H9 (cell line): ENCODE data around the gene NEUROD6. TPM values are rescaled to one million over a fixed set of nuclear protein-coding genes. Genes with fewer than 3 reads are reported as not detected.

ENCODE experiments used
- DNase-seq: peaks from one replicate; pipeline ENCODE4 v3.0.0-alpha.2; 2017
- H2AFZ ChIP-seq: one replicate; pipeline ENCODE4 v1.6.1; 2013; ENCODE audit warnings: mild to moderate bottlenecking, low read length, control low read depth, moderate library complexity
- H2AK5ac ChIP-seq: 2 replicates; pipeline ENCODE4 v1.6.1; 2013; ENCODE audit warnings: low read length, control low read depth, mixed read lengths; ENCODE audit not compliant: insufficient read length
- H2BK120ac ChIP-seq: one replicate; pipeline ENCODE4 v1.6.1; 2013; ENCODE audit warnings: low read depth, mild to moderate bottlenecking, low read length, control low read depth, inconsistent platforms; ENCODE audit not compliant: poor library complexity, severe bottlenecking
- H2BK12ac ChIP-seq: 2 replicates; pipeline ENCODE4 v1.6.1; 2013; ENCODE audit warnings: low read length, control low read depth, mixed read lengths, low read depth; ENCODE audit not compliant: insufficient read length
- H2BK15ac ChIP-seq: 2 replicates; pipeline ENCODE4 v1.6.1; 2013; ENCODE audit warnings: low read depth, low read length, control low read depth
- H2BK20ac ChIP-seq: one replicate; pipeline ENCODE4 v1.6.1; 2013; ENCODE audit warnings: low read depth, mild to moderate bottlenecking, low read length, control low read depth, inconsistent platforms; ENCODE audit not compliant: poor library complexity, severe bottlenecking
- H2BK5ac ChIP-seq: 2 replicates; pipeline ENCODE4 v1.6.1; 2013; ENCODE audit warnings: low read length, control low read depth, mixed read lengths; ENCODE audit not compliant: insufficient read length
- H3K14ac ChIP-seq: 2 replicates; pipeline ENCODE4 v1.6.1; 2013; ENCODE audit warnings: low read length, control low read depth; ENCODE audit not compliant: insufficient read depth
- H3K18ac ChIP-seq: 2 replicates; pipeline ENCODE4 v1.6.1; 2013; ENCODE audit warnings: low read depth, mild to moderate bottlenecking, mixed read lengths, low read length, control low read depth; ENCODE audit not compliant: insufficient read length
- H3K23ac ChIP-seq: 2 replicates; pipeline ENCODE4 v1.6.1; 2013; ENCODE audit warnings: low read length, control low read depth, mixed read lengths, low read depth; ENCODE audit not compliant: insufficient read length
- H3K23me2 ChIP-seq: 2 replicates; pipeline ENCODE4 v1.6.1; 2013; ENCODE audit warnings: low read depth, mild to moderate bottlenecking, mixed read lengths, low read length, control low read depth; ENCODE audit not compliant: insufficient read length, poor library complexity, severe bottlenecking
- H3K27ac ChIP-seq: 2 replicates; pipeline ENCODE4 v1.5.1; 2013; ENCODE audit warnings: low read length, control low read depth, mixed read lengths, low read depth; ENCODE audit not compliant: insufficient read length
- H3K27me3 ChIP-seq: 2 replicates; pipeline ENCODE4 v1.6.1; 2013; ENCODE audit warnings: low read length, control low read depth, inconsistent platforms; ENCODE audit not compliant: insufficient read depth
- H3K4ac ChIP-seq: 2 replicates; pipeline ENCODE4 v1.6.1; 2013; ENCODE audit warnings: low read depth, mild to moderate bottlenecking, control low read depth, inconsistent platforms, low read length, moderate library complexity
- H3K4me1 ChIP-seq: 2 replicates; pipeline ENCODE4 v1.6.1; 2013; ENCODE audit warnings: low read length, control low read depth, inconsistent platforms; ENCODE audit not compliant: insufficient read depth
- H3K4me2 ChIP-seq: 2 replicates; pipeline ENCODE4 v1.6.1; 2013; ENCODE audit warnings: low read length, control low read depth, mixed read lengths; ENCODE audit not compliant: insufficient read length, insufficient read depth
- H3K56ac ChIP-seq: 2 replicates; pipeline ENCODE4 v1.6.1; 2013; ENCODE audit warnings: low read depth, mild to moderate bottlenecking, mixed read lengths, low read length, control low read depth; ENCODE audit not compliant: insufficient read length
- H3K79me1 ChIP-seq: 2 replicates; pipeline ENCODE4 v1.6.1; 2013; ENCODE audit warnings: low read depth, mild to moderate bottlenecking, moderate library complexity, low read length, control low read depth, inconsistent platforms; ENCODE audit not compliant: insufficient read depth, poor library complexity, severe bottlenecking
- H3K79me2 ChIP-seq: 2 replicates; pipeline ENCODE4 v1.6.1; 2013; ENCODE audit warnings: low read length, control low read depth, inconsistent platforms; ENCODE audit not compliant: insufficient read depth
- H3K9ac ChIP-seq: 2 replicates; pipeline ENCODE4 v1.6.1; 2013; ENCODE audit warnings: low read length, control low read depth, mixed read lengths; ENCODE audit not compliant: insufficient read length; ENCODE audit errors: extremely low read depth
- H3K9me3 ChIP-seq: one replicate; pipeline ENCODE4 v1.6.1; 2013; ENCODE audit warnings: low read depth, low read length, inconsistent platforms; ENCODE audit not compliant: control insufficient read depth
- H3T11ph ChIP-seq: one replicate; pipeline ENCODE4 v1.6.1; 2013; ENCODE audit warnings: mild to moderate bottlenecking, low read length, control low read depth, inconsistent platforms
- H4K20me1 ChIP-seq: one replicate; pipeline ENCODE4 v1.6.1; 2013; ENCODE audit not compliant: control insufficient read depth, insufficient read length, insufficient read depth
- H4K5ac ChIP-seq: 2 replicates; pipeline ENCODE4 v1.6.1; 2013; ENCODE audit warnings: low read depth, mild to moderate bottlenecking, mixed read lengths, low read length, control low read depth; ENCODE audit not compliant: insufficient read length
- H4K8ac ChIP-seq: replicated peaks from 2 replicates; pipeline ENCODE4 v1.6.1; 2013; ENCODE audit warnings: low read length, control low read depth, mixed read lengths, low read depth; ENCODE audit not compliant: insufficient read length
- H4K91ac ChIP-seq: 2 replicates; pipeline ENCODE4 v1.6.1; 2013; ENCODE audit warnings: low read depth, mild to moderate bottlenecking, moderate library complexity, mixed read lengths, low read length, control low read depth; ENCODE audit not compliant: insufficient read length
- H3K27ac Mint-ChIP-seq, 3 experiments: 2 replicates in 2 of 3; 3 replicates in 1 of 3; pipeline ENCODE4 v1.8.0; 2020 to 2021; ENCODE audit warnings: mixed read lengths in 3 of 3, mild to moderate bottlenecking in 1 of 3, moderate library complexity in 1 of 3
- H3K27me3 Mint-ChIP-seq: 2 replicates; pipeline ENCODE4 v1.8.0; 2021; ENCODE audit warnings: low read depth, mild to moderate bottlenecking, moderate library complexity, mixed read lengths
- H3K36me3 Mint-ChIP-seq, 3 experiments: 2 replicates in 2 of 3; 3 replicates in 1 of 3; pipeline ENCODE4 v1.8.0; 2020 to 2021; ENCODE audit warnings: low read depth in 3 of 3, mixed read lengths in 3 of 3; ENCODE audit not compliant: insufficient read depth in 1 of 3
- H3K4me1 Mint-ChIP-seq, 2 experiments: 2 replicates each; pipeline ENCODE4 v1.8.0; 2020; ENCODE audit warnings: mixed read lengths in 2 of 2
- H3K4me3 Mint-ChIP-seq, 2 experiments: 2 replicates in 1 of 2; 3 replicates in 1 of 2; pipeline ENCODE4 v1.8.0; 2020 to 2021; ENCODE audit warnings: mild to moderate bottlenecking in 2 of 2, mixed read lengths in 2 of 2, moderate library complexity in 1 of 2
- H3K9me3 Mint-ChIP-seq, 2 experiments: 2 replicates in 1 of 2; 3 replicates in 1 of 2; pipeline ENCODE4 v1.8.0; 2020; ENCODE audit warnings: mild to moderate bottlenecking in 2 of 2, mixed read lengths in 2 of 2, moderate library complexity in 1 of 2
- WGBS: extraction: QIAGEN DNeasy Blood & Tissue Kit; methylation state at CpG from one replicate; pipeline ENCODE4 v1.1.7; 2013; ENCODE audit warnings: missing lambda C conversion rate, low lambda C conversion rate, mixed read lengths; ENCODE audit not compliant: insufficient read length; ENCODE audit errors: extremely low coverage; 5-methylcytosine and 5-hydroxymethylcytosine counted together
- total RNA-seq: library from RNA; stranded (reverse); gene quantifications from 2 replicates; pipeline ENCODE4 v1.2.1, GENCODE V29; 2021
- TF ChIP-seq, protein P1 (sequence below): fragments of 200-600 bp; sonication (generic); conservative IDR thresholded peaks from 3 replicates; pipeline ENCODE4 v1.8.0; 2021; ENCODE audit warnings: antibody characterized with exemption, mild to moderate bottlenecking

The NEUROD6 gene
- total RNA-seq, 1 experiment from 2014 or later = not detected

DNA sequence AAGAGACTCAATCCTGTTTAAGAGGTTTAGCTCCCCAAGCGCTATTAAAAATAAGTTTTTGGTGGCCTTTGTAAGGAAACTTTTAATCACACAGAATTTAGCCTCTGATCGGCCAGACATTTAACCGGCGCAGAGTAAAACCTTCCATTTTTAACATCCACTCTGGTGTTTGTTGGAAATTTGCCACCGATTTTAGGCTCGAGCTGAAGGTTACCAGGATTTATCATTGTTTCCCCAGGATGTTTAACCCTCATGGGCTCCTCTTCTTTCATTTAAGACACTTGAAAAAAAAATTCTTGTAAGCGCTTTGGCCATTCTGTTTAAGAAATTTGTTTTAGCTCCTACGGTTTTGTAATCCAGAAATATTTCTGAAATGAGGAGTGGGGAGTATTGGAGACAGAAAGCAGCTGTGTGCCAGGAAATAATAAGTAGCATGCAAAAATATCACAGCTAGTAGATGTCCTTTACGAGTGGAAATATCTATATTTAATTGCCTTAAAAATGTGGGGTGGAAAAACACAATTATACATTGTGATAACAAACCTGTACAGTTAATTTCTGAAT, 3.4 kb downstream of the NEUROD6 start:
- Mint-ChIP-seq H3K27ac (no peak overlapping the region), H3K9me3 (no peaks in the 10 kb centered on the region), H3K4me3 (peak overlapping the region; percentile 63 to 72), H3K4me1 (no peaks in the 10 kb centered on the region), H3K27me3 (peaks cover 61% of the 10 kb centered on the region), H3K36me3 (no peaks in the 10 kb centered on the region)
- Histone ChIP-seq H3T11ph (no peak overlapping the region), H3K27ac (no peak overlapping the region), H2BK5ac (no peak overlapping the region), H3K4ac (no peak overlapping the region), H3K79me2 (no peaks in the 10 kb centered on the region), H3K56ac (no peak overlapping the region), H3K27me3 (peaks cover 2% of the 10 kb centered on the region; the same call in 1 of the 2 replicates), H2BK15ac (no peak overlapping the region), H3K9ac (no peak overlapping the region), H3K23ac (no peak overlapping the region), H2AK5ac (no peak overlapping the region), H4K5ac (no peak overlapping the region), H3K4me1 (no peaks in the 10 kb centered on the region), H2BK20ac (no peak overlapping the region), H3K14ac (no peak overlapping the region; the same call in 1 of the 2 replicates), H2AFZ (no peak overlapping the region), H2BK12ac (no peak overlapping the region), H2BK120ac (no peak overlapping the region), H4K8ac (no peak overlapping the region), H3K18ac (no peak overlapping the region), H3K79me1 (no peaks in the 10 kb centered on the region), H4K91ac (no peak overlapping the region), H3K9me3 (no peaks in the 10 kb centered on the region), H3K23me2 (no peaks in the 10 kb centered on the region), H3K4me2 (peak overlapping the region; percentile 35), H4K20me1 (no peaks in the 10 kb centered on the region)
- TF ChIP-seq, protein P1, sequence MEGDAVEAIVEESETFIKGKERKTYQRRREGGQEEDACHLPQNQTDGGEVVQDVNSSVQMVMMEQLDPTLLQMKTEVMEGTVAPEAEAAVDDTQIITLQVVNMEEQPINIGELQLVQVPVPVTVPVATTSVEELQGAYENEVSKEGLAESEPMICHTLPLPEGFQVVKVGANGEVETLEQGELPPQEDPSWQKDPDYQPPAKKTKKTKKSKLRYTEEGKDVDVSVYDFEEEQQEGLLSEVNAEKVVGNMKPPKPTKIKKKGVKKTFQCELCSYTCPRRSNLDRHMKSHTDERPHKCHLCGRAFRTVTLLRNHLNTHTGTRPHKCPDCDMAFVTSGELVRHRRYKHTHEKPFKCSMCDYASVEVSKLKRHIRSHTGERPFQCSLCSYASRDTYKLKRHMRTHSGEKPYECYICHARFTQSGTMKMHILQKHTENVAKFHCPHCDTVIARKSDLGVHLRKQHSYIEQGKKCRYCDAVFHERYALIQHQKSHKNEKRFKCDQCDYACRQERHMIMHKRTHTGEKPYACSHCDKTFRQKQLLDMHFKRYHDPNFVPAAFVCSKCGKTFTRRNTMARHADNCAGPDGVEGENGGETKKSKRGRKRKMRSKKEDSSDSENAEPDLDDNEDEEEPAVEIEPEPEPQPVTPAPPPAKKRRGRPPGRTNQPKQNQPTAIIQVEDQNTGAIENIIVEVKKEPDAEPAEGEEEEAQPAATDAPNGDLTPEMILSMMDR = no peak
- no peak for DNase-seq
- no CpG with 5 or more reads among the region's 9 CpGs for WGBS
